ENCODE results near the gene SCAPER.

GRCh38 chr15:76391847-76392246, 513.3 kb downstream of the SCAPER start:
- no peak for TF ChIP-seq EP300 (IDR thresholded peaks at IDR 0.05)
- TF ChIP-seq, protein P1, sequence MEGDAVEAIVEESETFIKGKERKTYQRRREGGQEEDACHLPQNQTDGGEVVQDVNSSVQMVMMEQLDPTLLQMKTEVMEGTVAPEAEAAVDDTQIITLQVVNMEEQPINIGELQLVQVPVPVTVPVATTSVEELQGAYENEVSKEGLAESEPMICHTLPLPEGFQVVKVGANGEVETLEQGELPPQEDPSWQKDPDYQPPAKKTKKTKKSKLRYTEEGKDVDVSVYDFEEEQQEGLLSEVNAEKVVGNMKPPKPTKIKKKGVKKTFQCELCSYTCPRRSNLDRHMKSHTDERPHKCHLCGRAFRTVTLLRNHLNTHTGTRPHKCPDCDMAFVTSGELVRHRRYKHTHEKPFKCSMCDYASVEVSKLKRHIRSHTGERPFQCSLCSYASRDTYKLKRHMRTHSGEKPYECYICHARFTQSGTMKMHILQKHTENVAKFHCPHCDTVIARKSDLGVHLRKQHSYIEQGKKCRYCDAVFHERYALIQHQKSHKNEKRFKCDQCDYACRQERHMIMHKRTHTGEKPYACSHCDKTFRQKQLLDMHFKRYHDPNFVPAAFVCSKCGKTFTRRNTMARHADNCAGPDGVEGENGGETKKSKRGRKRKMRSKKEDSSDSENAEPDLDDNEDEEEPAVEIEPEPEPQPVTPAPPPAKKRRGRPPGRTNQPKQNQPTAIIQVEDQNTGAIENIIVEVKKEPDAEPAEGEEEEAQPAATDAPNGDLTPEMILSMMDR (IDR thresholded peaks at IDR 0.05), result no peak
- TF ChIP-seq POLR2A (IDR thresholded peaks at IDR 0.05), result no peak
- no peak for TF ChIP-seq POLR2AphosphoS5 (IDR thresholded peaks at IDR 0.05)

Measured in upper lobe of left lung (tissue), 4 donors.